Dermis microvascular lymphatic vessel endothelial cell (primary cell): ENCODE results near the gene CD22. TPM values are rescaled to one million over a fixed set of nuclear protein-coding genes. Genes with fewer than 3 reads are reported as not detected.

Source experiments
- DNase-seq, 2 donors: peaks; one replicate each; pipeline versions ENCODE4 v3.0.0 to v3.0.0-alpha.2; 2010; ENCODE audit warnings: low read depth in 2 of 2
- total RNA-seq: library from RNA; depleted of rRNA; stranded (reverse); fragments of >200 nt; gene quantifications from 2 replicates; pipeline ENCODE4 v1.2.1, GENCODE V29; 2014

CD22 gene
- total RNA-seq, 1 donor from 2014 or later, result 0.13 TPM

DNA sequence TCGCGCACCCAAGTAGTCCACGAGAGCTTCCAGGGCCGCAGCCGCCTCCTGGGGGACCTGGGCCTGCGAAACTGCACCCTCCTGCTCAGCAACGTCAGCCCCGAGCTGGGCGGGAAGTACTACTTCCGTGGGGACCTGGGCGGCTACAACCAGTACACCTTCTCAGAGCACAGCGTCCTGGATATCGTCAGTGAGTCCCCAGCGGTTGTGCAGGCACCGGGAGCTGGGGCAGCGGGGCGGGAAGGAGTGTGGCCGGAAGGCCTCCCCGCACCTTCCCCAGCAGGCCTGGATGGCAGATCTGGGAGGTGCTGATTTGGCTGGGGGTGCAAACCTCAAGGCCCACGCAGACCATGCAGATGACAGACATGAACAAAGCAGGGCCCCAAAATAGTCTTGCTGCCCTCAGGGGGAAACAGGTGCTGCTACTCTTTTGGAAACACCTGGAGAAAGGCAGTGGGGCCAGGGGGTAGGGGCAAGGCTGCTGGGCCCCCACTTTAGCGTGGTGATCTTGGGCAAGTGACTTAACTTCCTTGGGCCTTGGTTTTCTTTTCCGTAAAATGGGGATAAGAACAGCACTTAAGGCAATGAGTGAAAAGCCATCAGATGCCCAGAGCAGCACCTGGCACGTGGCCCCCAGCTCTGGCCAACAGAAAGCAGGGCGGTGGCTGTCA, 33.1 kb upstream of the CD22 start:
- DNase-seq, result no peak

DNA sequence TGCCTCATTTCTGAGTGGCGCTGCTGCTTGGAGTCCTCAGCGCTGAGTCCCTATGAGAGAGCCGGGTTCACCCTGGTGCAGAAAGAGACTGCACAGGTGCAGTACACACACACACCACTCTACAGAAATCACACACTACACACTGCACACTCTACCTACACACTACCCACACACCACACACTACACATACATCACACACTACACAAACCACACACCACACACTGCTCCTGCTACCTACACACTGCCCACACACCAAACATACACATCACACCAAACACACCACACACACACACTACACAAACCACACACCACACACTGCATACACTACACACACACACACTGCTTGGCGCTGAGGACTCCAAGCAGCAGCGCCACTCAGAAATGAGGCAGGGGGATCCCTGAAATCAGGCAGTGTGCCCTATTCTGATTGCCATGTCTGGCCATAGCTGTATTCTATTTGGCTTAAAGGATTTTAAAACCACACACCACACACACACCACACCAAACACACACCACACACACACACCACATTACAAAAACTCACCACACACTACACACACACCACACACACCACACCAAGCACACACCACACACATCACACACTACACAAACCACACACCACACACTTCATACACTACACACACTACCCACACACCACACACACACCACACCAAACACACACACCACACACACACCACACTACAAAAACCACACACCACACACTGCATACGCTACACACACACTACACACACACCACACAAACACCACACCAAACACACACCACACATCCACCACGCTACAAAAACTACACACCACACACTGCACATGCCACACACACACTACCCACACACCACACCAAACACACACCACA, 32.1 kb upstream of the CD22 start:
- no peak for DNase-seq

DNA sequence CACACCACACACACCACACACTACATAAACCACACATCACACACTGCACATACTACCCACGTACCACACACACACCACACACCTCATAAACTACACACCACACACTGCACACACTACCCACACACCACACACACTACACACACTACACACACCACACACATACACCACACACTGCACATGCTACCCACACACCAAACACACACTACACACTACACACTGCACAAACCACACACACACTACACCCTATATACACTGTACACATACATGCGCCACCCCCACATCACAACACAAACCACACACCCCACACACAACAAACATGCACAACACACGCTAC, 31.5 kb upstream of the CD22 start:
- no peak for DNase-seq

DNA sequence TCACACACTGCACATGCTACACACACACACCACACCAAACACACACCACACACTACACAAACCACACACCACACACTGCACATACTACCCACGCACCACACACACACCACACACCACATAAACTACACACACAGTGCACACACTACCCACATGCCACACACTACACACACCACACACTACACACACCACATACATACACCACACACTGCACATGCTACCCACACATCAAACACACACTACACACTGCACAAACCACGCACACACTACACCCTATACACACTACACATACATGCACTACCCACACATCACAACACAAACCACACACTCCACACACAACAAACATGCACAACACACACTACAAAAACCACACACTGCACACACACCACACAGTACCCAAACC, 31.1 kb upstream of the CD22 start:
- DNase-seq, result no peak

DNA sequence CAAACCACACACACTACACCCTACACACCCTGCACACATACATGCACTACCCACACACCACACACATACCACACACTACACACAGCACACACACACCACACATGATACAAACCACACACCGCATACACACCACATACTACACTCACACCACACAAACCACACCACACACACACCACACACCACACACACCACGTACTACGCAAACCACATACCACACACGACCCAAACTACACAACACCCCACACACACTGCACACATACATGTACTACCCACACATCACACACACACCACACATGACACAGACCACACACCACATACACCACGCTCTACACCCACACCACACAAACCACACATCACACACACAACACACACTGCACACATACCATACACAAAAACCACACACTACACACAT, 30.4 kb upstream of the CD22 start:
- no peak for DNase-seq

DNA sequence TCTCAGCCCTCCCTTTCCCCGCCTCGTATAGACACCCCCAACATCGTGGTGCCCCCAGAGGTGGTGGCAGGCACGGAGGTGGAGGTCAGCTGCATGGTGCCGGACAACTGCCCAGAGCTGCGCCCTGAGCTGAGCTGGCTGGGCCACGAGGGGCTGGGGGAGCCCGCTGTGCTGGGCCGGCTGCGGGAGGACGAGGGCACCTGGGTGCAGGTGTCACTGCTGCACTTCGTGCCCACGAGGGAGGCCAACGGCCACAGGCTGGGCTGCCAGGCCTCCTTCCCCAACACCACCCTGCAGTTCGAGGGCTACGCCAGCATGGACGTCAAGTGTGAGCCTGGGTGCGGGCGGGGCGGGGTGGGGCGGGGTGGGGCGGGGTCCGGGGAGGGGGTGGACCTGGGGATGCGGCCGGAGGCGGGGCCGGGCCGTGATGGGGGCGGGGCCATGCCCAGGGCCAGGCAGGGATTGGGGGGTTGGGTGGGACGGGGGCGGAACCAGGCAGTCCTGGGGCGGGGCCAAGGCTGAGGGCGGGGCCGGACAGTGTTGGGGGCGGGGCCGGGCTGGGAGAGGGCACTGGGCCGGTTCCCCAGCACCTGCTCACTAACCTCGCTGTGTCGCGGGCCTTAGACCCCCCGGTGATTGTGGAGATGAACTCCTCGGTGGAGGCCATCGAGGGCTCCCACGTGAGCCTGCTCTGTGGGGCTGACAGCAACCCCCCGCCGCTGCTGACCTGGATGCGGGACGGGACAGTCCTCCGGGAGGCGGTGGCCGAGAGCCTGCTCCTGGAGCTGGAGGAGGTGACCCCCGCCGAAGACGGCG, 29.3 kb upstream of the CD22 start:
- peak in 1 of 2 donors; percentile 6 for DNase-seq

DNA sequence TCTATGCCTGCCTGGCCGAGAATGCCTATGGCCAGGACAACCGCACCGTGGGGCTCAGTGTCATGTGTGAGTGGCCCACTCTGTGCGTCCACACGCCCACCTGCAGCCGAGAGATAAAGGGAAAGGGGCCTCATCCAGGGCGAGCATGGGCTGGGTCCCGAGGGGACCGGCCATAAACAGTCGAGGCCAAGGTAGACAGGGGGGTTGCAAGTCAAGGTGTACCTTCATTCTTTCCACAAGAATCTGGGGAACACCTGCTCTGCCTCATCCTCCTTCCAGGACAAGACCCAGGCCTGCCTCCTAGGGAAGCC, 28.7 kb upstream of the CD22 start:
- DNase-seq, result no peak

DNA sequence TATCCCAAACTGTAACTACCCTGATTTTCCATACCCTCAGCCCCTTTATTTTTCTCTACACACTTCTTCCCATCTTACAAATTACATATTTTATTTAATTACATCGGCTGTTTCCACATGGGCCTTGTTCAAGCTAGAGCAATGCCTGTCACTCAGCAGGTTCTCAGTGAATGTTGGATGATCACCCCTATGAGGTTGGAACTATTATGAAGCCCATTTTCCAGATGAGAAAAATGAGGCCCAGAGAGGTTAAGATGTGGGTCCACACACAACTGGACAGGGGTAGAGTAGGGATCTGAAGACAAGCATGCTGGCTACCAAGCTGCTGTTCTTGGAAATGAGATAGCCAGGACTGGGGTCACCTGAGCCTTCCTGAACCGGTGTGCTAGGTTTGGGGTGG, 27.0 kb upstream of the CD22 start:
- DNase-seq, result no peak

DNA sequence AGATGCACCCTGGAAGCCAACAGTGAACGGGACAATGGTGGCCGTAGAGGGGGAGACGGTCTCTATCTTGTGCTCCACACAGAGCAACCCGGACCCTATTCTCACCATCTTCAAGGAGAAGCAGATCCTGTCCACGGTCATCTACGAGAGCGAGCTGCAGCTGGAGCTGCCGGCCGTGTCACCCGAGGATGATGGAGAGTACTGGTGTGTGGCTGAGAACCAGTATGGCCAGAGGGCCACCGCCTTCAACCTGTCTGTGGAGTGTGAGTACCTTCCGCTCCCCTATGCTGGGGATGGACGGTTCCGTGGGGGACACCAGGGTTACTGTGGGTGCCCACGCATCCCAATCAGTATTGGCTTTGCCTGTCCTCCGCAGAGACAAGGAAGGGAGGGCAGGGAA, 26.5 kb upstream of the CD22 start:
- no peak for DNase-seq

DNA sequence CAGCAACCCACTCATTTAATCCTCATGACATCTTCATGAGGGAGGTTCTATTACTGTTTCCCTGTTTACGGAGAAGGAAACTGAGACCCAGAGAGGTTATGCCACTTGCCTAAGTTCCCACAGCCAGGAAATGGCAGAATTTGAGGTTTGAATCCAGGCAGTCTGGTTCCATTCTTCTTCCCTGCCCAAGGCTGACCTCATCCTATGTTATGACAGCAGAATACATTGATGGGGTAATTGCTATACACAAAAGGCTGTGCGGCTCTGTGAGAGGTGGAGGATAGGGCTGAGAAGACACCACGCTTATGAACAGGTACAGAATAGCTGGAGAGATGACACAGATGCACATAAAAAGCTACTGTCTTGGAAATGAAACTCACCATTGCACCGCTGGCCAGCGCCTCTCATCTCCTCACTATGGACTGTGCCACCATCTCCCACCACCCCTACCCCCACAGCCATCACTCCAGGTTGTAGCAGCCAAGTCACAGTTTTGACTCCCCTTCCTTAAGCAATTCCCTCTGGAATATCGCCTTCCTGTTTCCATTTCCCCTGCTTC, 25.6 kb upstream of the CD22 start:
- no peak for DNase-seq

DNA sequence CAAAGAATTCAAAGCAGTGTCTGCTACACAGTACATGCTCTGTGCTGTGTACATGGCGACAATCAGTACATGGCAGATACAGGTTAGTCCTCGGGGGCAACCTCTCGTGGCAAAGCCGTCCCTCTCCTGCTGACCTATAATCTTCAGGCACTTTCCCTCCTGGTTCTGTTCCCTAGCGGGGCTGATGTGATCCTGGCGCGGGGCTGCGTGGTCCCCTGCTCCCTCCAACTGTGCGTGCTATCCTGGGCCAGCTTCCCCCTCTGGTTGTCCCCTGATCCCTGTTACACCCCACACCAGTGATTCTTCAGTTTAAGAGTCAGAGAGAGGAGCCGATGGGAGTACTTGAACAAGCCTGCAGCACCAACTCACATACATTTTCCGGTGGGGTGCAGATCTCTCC, 25.0 kb upstream of the CD22 start:
- DNase-seq, result no peak

DNA sequence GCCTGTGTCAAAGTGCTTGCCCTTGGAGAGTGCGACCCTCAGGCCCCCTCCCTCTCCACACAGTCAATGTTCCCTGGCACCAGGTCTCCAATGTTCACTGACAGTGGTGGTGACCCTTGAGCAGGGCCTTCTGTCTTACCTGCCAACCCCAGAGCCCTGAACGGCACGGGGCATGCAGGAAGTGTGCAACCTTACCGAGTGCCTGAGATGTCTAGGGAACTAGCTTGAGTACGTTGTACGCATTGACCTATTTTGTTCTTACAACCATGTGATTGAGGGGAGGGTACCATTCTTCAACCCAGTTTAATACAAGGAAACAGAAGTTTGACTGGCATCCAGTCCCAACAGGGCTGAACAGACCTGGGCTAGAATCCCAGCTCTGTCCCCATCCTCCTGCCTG, 23.8 kb upstream of the CD22 start:
- DNase-seq, result no peak

DNA sequence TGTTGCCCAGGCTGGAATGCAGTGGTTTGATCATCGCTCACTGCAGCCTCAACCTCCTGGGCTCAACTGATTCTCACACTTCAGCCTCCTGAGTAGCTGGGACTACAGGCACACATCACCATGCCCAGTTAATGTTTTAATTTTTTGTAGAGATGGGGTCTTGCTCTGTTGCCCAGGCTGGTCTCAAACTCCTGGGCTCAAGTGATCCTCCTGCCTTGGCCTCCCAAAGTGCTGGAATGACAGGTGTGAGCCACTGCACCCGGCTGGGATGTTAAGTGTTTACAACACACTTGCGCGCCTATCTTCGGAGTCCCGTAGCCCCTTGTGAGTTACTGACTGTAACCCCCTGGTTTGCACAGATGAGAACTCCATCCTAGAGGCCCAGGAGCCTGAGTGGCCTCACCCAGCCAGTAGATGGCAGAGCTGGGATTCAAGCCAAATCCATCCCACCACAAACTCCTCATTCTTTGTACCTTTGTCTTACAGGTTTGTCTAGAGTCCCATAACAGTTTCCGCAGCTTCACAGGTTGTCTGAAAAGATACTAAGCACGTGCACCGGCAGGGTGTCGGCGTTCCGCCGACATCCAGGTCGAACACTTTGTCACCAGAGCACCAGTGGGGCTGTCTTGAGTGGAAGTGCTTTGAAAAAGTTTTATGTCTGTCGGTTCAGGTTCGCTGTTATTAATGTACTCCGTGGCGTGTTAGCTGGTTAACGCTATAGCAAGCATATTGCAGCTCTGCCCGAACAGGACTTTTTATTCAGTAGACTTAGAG, 22.3 kb upstream of the CD22 start:
- no peak for DNase-seq

DNA sequence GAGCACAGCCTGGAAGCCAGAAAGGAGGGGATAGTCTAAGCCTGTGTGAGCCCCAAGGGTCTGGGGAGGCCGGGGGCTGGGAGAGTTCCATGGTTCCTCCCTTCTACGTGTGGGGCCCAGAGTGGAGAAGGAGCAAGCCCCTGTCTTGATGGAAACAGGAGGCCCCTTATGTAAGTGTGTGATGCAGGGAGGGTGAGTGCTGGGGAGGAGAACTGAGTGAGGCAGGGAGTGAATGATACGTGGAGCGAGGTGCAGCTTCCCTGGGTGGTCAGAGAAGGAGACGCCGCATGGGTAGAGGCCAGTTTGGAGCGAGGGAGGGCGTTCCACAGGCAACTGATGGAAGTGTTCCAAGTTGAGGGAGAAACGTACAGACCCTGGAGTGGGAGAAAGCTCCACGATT, 21.1 kb upstream of the CD22 start:
- DNase-seq, result no peak

DNA sequence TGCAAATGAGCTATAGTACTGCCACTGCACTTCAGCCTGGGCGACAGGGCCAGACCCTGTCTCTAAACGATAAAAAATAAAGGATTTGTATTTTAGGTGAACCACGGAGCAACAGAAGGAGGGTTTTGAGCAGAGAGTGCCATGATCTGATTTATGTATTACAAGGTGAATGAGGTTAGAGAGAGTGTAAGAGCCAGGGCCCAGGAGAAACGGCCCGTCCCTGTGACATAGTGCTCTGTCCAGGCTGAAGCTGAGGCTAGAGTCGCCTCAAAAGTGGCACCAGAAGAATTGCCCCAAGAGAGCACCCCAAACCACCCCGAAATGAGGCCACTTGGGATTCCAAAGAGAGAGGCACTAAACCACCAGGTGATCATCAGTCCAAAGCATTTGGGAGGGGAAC, 20.1 kb upstream of the CD22 start:
- no peak for DNase-seq

DNA sequence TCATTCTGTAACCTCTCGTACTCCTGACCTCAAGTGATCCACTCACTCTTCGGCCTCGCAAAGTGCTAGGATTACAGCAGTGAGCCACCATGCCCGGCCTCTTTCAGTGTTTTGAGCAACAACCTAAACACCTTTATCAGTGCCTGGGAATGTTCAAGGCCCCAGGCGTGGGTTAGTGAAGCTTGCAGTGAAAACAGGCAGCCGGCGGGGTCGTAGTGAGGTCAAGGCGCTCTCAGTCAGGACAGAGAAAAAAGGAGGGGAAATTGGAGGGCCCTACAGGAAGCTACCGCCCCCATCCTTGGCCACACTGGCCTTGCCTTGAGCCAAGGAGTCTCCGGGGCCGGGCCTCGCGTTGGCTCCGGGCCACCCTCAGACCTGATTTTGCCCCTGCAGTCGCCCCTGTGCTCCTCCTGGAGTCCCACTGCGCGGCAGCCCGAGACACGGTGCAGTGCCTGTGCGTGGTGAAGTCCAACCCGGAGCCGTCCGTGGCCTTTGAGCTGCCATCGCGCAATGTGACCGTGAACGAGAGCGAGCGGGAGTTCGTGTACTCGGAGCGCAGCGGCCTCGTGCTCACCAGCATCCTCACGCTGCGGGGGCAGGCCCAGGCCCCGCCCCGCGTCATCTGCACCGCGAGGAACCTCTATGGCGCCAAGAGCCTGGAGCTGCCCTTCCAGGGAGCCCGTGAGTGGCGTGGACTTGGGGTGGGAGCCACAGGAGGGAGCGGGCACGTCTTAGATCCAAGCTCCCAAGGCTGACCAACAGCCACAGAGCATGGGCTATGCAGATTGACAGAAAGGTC, 19.3 kb upstream of the CD22 start:
- no peak for DNase-seq

DNA sequence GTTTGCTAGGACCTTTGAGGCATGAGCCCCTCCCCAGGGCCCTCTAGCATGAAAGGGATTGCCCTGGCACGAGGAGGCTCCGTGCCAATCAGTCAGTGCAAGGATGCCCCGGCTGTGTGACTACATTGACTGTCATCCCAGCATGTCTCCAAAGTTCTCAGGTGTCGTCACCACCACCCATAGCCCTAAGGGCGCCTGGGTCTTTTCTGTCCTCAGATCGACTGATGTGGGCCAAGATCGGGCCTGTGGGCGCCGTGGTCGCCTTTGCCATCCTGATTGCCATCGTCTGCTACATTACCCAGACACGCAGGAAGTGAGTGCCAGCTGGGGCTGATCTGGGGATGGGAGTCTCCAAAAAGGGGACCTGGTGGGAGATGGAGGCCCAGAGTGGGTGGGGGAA, 18.7 kb upstream of the CD22 start:
- no peak for DNase-seq

DNA sequence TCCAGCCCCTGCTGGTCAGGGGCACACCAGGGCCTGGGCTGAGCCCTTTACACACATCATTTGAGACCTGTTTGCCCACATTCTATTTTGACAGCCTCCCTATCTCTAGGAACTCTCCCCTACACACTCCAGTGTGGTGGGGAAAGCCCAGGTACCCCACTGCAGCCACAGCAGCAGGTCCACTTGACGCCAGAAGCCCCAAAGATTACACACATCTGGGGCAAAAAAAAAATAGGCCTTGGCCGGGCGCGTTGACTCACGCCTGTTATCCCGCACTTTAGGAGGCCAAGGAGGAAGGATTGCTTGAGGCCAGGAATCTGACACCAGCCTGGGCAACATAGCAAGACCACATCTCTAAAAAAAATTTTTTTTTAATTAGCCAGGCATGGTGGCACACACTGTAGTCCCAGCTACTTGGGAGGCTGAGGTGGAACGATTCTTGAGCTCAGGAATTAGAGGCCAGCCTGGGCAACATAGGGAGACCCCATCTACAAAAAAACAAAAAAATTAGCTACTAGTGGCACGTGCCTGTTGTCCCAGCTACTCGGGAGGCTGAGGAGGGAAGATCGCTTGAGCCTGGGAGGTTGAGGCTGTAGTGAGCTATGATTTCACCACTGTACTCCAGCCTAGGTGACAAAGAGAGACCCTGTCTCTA, 18.0 kb upstream of the CD22 start:
- no peak for DNase-seq

DNA sequence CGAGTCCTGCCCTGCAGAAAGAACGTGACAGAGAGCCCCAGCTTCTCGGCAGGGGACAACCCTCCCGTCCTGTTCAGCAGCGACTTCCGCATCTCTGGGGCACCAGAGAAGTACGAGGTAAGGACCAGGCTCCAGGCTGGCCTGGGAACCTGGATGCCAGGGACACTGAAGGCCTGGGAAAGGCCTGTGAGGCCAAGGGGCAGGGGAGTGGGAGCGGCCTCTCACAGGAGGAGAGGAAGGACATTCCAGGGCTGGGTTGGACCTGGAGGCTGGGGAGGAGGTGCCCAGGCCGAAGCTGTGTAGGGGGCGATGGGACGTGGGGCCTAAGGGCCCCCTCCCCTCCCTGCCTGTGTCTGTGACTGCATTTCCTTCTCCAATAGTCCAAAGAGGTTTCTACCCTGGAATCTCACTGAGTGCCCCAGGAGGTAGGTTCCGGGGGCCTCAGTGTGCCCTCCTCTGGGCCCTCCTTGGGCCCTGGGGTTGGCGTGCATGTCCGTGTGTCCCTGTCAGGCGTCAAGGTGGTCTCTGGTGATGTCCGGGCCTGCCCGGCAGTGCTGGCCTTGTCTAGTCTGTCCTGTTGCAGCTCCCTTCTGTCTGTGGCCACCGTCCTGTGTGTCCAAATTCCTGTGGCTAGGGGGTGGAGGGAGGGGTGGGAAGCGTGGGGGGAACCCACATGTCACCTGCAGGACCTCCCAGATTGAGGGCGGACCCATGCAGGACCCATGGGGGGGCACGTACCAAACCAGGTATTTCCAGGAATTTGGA, 16.9 kb upstream of the CD22 start:
- no peak for DNase-seq
